ENCODE measurements around the gene MPHOSPH10.
"Not testable (repeated sequence)": the region's sequence is repeated elsewhere in the genome, so short reads cannot be mapped to it uniquely, and the experiment has no call there.

MPHOSPH10 gene

DNA sequence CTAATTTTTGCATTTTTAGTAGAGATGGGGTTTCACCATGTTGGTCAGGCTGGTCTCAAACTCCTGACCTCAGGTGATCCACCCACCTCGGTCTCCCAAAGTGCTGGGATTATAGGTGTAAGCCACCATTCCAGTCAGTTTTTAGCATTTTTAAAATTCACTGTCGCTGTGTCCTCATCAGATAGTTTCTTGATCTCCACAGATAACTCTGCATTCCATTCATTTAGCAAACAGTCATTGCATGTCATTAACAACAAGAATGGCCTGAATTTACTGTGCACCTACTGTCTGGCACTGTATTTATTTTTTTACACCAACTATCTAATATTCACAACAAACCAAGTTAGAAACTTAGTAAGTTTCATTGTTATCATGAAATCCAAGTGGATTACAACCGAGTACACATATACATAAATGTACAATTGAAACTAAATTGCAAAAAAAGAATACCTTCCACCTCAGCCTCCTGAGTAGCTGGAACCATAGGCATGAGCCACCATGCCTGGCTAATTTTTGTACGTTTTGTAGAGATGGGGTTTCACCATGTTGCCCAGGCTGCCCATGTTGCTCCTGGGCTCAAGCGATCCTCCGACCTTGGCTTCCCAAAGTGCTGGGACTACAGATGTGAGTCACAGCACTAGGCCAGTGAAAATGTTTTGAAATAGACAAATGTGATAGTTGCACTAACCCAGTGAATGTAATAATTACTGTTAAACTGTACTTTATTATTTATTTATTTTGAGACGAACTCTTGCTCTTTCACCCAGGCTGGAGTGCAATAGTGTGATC, 4.7 kb upstream of the MPHOSPH10 start:
- DNase-seq (ENCODE audit: low read depth): no peak

DNA sequence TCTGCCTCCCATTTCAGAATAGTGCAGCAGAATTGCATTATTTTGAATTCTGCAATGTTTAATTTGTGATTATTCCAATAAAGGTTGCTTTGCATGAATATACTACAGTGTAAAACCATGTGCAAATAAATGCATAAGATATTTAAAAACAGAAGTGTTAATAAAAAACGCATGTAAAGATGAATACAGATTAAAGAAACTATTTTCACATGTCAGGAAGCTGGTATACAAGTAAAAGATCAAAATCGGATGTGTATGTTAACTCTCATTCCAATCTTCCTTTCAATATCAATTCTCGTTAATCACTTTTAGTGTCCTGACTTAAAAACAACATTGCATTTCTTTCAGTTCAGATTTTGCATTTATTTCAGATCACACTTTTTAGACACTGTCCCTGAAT, 3.5 kb upstream of the MPHOSPH10 start:
- DNase-seq (ENCODE audit: low read depth): no peak

DNA sequence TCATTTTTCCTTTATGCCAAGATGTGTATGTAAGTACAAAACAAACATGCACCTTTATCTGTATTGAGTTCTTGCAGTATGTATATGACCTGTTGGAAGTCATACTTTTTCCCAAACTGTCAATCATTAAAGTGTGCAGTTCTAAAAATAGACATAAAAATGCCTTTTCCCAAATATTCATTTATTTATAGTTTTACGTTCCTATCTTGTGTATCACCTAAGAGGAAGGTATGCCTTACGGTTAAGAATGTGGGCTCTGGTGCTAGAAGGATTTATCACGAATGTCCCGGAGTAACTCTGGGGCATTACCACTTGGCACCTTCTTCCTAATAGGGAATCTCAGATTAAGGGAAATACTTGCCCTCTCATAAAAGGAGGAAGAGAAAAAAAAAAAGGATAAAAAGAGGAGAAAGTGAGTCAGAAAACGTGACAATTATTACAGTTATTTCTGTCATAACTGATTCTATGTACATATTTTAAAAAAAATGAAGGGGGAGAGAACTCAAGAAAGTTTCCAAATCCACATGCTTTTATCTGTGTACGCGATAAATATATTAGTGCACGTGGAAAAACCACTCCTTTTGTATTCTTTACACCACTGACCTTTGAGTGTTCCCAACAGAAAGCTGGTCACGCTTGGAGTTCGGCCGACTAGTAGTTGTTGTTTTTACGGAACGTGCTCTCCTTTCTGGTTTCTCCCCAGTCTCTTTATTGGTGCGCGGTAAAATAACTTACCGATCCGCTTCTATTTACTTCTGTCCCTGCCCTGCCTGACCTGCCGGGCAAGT, 1.1 kb upstream of the MPHOSPH10 start:
- no peak for DNase-seq (ENCODE audit: low read depth)

DNA sequence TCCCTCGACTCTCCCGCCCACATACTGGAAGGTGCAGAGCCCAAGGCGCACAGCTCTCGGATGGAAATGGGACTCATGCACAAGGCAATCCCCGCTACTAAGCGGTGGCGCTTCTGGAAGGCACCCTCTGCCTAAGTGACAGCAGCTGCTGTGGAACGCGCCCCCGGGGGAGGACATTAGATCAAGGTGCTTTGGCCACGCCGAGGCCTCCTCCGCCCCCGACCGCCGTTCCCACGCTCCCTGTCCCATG, 607 bp upstream of the MPHOSPH10 start:
- DNase-seq (ENCODE audit: low read depth): no peak

DNA sequence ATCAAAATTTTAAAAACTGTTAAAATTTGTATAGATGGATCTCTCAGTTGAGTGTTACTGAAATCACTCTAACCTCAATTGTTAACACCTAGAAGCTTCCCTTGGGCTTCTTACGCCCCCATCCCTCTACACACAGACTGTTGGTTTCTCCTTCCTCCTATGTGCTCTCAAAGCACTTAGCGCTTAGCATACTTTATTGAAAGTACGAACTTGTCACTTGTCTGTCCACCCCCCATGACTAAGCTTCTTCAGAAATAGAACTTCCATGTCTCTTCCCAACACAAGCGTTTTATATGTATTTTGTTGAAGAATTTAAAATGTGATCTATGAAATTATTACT, 441 bp downstream of the MPHOSPH10 start:
- no peak for DNase-seq (ENCODE audit: low read depth)

DNA sequence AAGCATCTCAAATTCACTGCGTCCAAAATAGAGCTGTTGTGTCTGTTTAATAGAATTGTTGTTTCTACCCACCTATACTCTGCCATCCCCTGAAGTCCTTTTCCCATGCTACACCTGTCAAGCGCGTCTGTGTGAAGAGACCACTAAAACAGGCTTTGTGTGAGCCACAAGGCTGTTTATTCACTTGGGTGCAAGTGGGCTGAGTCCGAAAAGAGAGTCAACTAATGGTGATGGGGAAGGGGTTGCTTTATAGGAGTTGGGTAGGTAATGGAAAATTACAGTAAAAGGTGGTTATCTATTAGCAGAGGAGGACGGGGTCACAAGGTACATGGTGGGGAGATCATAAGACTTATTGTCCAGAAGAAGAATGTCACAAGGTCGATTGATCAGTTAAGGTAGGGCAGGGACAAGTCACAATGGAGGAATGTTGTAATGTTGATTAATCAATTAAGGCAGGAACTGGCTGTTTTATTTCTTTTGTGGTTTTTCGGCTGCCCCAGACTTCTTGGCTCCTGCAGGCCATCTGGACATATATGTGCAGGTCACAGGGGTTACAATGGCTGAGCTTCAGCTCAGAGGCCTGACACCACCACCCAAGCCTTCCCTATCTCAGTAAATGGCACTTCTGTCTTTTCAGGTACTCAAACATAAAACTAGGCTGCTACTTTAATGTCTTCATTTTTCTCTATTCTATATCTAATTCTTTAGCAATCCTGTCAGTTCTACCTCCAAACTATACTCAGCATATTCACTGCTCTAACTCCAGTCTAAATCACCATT, 1.1 kb downstream of the MPHOSPH10 start:
- DNase-seq (ENCODE audit: low read depth): not testable (repeated sequence)

DNA sequence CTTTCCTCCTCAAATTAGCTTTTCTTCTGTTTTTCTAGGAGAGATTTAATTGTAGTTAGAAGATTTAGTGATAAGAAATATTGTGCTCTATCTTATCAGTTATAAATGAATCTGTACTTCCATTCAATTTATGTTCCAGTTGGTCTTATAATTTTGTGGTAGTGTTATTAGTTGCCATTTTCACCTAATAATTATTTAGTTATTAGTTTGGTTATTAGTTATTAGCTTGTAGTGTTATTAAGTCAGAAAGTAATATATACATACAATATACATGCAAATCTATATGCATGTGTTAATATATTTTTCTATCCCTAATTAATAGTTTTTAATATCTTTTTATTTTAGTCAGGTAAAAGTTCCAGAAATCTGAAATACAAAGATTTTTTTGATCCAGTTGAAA, 3.2 kb downstream of the MPHOSPH10 start:
- no peak for DNase-seq (ENCODE audit: low read depth)

DNA sequence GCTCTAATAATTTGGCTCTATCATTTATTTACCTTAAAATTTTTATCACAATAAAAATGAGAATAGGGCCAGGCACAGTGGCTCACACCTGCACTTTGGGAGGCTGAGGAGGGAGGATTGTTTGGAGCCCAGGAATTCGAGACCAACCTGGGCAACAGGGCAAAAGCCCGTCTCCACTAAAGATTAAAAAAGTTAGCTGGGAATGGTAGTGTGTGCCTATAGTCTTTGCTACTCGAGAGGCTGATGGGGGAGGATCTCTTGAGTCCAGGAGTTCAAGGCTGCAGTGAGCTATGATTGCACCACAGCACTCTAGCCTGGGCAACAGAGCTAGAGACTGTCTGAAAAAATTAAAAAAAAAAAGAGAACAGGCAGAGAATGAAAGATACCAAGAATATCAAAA, 5.7 kb downstream of the MPHOSPH10 start:
- DNase-seq (ENCODE audit: low read depth): no peak

DNA sequence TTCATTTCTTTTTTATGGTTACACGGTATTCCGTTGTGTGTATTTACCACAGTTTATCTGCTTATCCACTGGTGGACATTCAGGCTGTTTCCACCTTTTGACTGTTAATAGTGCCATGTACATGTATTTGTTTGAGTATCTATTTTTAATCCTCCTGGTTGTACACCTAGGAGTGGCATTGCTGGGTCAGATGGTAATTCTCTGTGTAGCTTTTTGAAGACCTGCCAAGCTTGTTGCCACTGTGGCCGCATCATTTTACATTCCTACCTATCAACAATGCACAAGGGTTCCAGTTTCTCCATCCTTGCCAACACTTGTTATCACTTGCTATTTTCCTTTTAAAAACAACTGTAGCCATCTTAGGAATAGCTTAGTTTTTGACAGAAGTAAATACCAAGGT, 13.3 kb downstream of the MPHOSPH10 start:
- DNase-seq (ENCODE audit: low read depth): no peak

DNA sequence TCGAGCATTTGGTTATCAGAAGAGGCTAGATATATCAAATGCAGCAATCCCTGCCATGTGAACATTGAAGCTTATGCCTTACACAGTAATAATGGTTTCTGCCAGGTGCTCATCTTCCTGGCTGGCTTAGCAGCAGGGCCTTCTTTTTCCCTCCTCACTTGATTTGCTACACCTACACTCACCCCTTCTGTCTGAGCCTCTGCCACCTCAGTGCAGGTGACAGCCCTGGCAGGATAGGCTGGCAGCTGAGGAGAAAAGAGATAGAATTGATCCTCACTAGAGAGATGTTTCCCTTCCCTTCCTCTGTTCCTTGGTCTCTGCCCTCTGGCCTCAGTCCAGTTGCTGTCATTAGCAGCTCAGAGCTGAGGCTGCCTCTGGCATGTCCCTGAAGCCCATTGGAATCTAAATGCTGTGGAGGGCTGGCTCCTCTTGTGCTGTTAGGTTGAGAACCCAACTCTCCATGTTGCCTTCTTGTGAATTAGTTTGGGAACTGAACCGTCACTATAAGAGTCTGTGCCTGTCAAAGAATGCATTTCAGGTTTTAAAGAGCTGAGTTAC, 18.2 kb downstream of the MPHOSPH10 start:
- no peak for DNase-seq (ENCODE audit: low read depth)

DNA sequence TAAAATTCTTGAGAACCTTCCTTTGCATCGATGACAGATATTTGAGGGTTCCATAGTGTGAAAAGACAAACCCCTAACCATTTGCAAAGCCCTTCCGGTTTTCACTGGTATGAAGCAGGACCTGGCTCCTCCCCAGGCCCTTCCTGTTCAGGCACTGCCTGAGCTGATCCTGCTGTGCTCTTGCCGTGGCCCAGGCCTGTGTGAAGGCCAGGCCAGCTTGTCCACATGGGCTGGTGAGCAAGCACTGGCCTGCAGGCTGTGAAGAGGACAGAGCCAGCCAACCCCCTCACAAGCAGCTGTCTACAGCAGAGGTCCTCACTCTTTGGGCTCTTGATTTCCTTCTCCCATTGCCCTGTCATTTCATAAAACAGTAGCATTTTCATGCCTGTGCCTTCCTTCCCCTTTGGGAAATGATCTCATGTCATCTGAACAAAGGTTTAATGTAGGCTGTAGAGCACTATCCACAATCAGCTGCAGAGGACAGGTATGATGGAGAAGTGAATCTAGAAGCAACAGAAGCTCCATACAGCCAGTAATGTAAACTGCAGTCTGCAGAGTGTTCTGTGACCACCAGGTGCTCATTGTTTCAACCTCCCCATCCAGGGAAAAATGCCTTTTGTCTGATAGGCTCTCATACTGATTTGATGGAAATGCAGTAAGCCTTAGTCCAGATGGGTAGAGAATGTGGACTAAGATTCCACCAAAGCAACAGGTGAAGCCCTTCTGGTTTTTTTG, 19.8 kb downstream of the MPHOSPH10 start:
- DNase-seq (ENCODE audit: low read depth): no peak

DNA sequence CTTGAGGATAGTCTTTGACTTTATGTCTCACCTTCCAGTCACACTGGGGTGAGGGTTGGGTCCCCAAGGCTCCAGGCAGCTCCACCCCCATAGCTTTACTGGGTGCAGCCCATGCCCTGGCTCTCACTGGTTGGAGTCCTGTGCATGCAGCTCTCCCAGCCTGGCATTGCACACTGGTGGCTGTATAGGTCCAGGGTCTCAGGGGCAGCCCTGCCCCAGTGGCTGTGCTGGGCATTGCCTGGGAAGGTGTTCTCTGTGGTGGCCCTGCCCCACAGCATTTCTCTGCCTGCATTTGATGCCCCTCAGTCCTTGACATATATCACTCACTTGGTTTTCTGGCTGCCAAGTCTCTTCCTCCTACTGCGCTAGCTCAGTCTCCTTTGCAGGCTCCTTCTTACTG, 21.2 kb downstream of the MPHOSPH10 start:
- no peak for DNase-seq (ENCODE audit: low read depth)

DNA sequence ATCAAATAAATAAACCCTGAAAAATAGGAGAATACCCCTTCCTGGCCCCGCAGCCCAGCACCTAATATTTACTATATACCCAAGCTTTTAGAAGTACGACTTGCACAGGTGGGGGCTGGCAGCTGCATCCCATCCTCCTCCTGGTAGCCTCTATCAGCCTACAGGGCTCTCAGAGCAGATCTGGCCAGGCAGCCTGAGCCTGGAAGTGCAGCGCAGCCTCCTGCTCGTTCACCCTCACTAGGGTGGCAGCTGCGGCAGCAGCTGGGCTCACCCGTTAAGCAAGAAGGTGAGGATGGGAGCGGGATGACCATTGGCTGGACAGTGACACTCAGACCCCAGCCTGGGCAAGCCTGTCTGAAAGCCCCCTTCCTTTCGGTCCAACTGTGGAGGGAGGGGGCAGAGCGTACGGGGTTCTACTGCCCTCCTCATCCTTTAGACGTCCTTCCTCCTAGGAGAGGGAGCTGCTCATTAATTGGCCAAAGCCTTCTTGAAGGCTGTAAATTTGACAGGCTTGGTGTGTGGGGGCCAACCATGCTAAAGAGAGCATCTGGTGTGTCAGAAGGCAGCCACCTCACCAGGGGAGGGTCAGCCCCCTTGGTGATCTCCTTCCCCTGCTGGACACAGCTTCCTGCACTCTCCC, 23.3 kb downstream of the MPHOSPH10 start:
- no peak for DNase-seq (ENCODE audit: low read depth)

DNA sequence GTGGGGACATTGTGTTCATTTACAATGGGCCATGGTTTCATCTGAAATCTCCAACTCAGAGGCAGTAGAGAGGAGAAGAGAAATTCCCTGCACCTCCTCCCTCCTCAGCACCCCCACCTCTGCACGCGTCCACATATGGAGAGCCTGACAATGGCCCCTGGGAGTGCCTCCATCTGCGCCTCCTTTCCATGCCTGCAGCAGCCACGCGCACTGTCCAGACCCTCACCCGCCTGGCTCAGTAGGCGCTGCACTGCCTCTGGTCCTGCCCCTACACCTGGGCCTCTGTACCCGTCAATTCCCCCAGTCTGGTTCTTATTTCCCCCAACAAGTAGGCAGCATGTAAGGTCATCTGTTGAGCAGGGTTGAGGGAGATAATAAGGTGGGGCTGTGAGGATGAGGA, 23.8 kb downstream of the MPHOSPH10 start:
- DNase-seq (ENCODE audit: low read depth): no peak

DNA sequence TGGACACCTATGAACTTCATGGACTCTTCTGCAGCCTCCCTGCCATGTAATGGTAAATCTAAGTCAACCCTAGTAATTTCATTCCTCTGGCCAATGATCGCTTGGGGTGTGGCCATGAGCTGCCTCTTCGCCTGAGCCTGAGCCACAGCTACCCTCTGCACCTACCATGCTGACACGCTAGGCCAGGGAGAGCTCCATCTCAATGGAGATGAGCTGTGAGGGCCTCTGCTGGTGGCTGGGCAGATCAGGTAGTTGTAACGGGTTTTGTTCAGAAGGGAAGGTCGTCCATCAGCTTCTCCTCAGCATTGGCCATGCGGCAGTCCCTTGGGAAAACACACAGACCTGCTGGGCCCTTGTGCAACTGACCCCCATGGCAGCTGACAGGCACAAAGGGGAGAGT, 24.4 kb downstream of the MPHOSPH10 start:
- no peak for DNase-seq (ENCODE audit: low read depth)

DNA sequence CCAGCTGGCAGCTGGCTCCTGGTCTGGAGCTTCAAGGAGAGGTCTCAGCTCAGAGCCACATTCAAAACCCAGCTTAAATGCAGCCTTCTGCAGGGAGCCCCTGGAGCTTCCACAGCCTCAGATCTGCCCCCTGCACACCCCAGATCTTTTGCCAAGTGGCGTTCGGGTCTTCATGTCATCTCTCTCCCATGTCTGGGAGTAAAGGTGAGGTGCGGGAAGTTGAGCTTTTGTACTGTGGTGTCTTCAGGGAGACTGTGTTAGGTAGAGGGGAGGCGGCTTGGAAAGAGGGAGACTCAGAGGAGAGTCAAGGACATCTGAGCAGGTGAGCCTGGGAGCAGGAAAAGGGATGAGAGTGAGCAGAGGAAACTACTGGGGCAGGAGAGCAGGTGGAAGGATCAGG, 25.4 kb downstream of the MPHOSPH10 start:
- DNase-seq (ENCODE audit: low read depth): no peak

DNA sequence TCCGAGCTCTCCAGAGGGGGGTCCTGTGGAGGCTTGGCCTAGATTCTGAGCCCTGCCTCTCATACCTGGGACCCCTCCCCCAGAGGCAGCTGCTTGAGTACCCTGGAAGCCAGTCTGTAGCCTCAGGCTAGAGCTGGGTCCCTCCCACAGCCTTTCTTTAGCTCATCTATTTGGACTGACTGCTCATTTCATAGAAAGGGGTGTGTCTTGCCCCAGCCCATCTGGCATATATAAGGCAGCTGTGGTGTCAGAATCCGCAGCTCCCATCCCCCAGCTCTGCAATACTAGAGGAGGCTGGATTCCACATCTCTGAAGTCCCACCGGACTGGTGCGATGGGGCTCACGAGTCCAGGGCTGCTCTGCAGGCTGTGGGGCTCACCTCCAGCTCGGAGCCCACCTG, 26.1 kb downstream of the MPHOSPH10 start:
- DNase-seq (ENCODE audit: low read depth): no peak

DNA sequence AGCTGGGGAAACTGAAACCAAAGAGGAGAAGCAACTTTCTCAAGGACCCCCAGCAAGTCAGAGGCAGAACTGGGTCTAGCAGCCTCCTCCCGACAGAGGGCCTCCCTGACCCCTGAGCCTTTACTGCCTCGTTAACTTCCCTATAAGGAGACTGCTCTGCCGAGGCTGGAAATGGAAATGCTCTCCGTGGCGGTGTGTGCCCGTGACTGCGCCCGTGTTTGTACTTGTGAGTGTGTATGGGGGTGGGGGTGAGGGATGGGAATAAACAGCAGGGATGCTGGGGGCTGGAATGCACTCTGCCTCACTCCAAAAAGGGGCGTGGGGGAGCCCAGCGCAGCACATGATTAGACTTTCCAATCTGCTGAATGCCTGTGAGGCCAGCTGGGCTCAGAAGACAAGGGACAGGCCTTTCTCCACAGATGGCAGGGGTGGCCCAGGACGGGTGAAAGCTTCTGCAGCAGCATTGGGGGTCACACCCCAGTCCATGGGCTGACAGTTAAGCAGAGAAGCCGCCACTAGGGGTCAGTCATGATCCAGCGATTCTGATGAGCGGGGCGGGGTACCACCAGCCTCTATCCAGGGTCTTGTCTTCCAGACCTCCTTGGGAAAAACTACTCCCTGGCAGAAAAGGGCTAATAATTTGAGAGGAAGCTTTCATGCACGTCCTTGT, 26.8 kb downstream of the MPHOSPH10 start:
- peak; percentile 45 for DNase-seq (ENCODE audit: low read depth)

DNA sequence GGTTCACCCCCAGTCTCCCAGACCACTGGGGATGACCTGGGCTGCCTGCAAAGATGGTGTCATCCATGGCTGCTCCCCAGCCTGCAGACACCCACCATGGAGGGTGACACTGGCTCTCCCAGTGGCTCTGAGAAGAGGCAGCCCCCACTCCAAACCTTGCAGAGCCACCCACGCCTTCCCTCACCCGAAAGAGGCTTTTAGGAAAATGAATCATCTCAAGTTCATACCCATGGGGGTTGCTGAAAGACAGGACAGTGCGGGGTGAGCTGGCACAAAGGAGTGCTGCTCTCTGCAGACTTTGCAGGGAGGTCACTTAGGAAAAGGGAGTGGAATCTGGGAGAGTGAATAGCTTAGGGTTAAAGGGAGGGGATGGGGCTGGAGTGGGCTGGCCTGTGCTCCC, 36.4 kb downstream of the MPHOSPH10 start:
- no peak for DNase-seq (ENCODE audit: low read depth)

DNA sequence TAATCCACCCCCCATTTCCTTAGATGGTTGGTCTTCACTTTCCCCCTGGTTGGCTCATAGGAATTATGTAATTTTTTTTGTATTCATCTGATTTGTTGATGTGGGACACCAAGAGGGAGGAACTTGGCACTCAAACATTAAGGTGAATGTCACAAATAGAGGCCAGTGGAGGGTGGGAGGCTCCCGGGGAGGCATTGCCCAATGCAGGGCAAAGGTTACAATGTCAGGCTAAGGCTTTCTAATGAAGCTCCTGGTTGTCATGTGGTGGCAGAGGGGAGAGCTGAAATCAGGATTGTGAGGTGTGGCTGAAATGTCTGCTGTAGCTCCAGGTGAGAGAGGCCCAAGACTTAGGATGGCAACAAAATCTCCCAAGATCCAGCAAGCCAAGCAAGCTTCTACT, 42.7 kb downstream of the MPHOSPH10 start:
- DNase-seq (ENCODE audit: low read depth): no peak

DNA sequence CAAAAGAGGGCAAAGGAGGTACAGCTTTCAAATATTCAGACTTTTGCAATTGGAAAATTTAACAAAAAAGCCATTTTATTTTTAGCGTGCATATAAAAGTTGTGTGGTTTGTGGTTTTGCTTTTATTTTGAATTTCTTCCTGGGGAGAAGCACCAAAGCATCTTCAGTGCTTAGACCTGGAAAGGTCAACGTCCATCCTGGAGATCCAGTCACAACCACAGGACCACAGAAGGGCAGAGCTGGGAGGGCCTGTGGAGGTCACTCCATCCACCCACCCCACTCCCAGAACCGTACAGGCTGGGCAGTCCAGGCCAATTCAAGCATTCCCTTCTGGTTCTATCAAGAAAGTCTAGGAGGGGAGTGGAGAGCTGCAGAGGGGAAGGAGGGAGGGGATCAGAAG, 43.8 kb downstream of the MPHOSPH10 start:
- DNase-seq (ENCODE audit: low read depth): no peak

Measured in stimulated activated CD8-positive, alpha-beta memory T cell treated with anti-CD3 and anti-CD28 coated beads, Interleukin-15, amount 100 ng/mL, for 1 hour (primary cell).